GM12878 (cell line): Measurements from ENCODE around the gene CCBE1. TPM values are rescaled to one million over a fixed set of nuclear protein-coding genes. Genes with fewer than 3 reads are reported as not detected.

Experiments used
- ATAC-seq: fragments of 200-7000 bp; cut with Tn5 transposase; 3 replicates; pipeline ENCODE4 v1.9.1; 2020; ENCODE audit warnings: mild to moderate bottlenecking, moderate library complexity
- BruUV-seq: library from RNA; stranded (reverse); fragments of 400-500 nt; replicated peaks from 2 replicates; lab custom pipeline; 2021; lab: Mats Ljungman, UMichigan
- CTCF ChIA-PET: fragments of 300-600 bp; sonication (Branson Sonifier 250); formaldehyde crosslinking; extraction: SDS; loops from one replicate; lab custom pipeline; 2021; ENCODE audit warnings: inconsistent platforms; lab: Yijun Ruan, JAX
- POLR2A ChIA-PET: fragments of 350-600 bp; formaldehyde crosslinking; extraction: SDS; loops from one replicate; lab custom pipeline; 2021; ENCODE audit warnings: inconsistent platforms; lab: Charles Lee
- RAD21 ChIA-PET: fragments of 300-600 bp; sonication (Branson Sonifier 250); formaldehyde crosslinking; loops from one replicate; lab custom pipeline; 2023; ENCODE audit warnings: antibody characterized with exemption; ENCODE audit not compliant: unreplicated experiment; lab: Charles Lee
- SMC1A ChIA-PET: fragments of 300-600 bp; sonication (Branson Sonifier 250); formaldehyde crosslinking; loops from one replicate; lab custom pipeline; 2023; ENCODE audit not compliant: unreplicated experiment, uncharacterized antibody; lab: Charles Lee
- DNase-seq: peaks from one replicate; pipeline ENCODE4 v3.0.0-alpha.2; 2011; ENCODE audit warnings: low read depth, low spot score
- FAIRE-seq: peaks from 3 replicates; lab custom pipeline; 2011; peaks lifted over from hg19 to GRCh38; lab: Jason Lieb, UNC
- H2AFZ ChIP-seq: 2 replicates; pipeline ENCODE4 v1.6.0; 2011; ENCODE audit warnings: low read depth, low read length, control low read depth; ENCODE audit not compliant: control insufficient read depth
- H3K27ac ChIP-seq: 2 replicates; pipeline ENCODE4 v1.5.1; 2011; ENCODE audit warnings: control low read depth; ENCODE audit not compliant: control insufficient read depth, insufficient read depth
- H3K27me3 ChIP-seq, 2 experiments: replicated peaks in 1 of 2; 2 replicates each; pipeline versions ENCODE4 v1.6.0 to v1.6.1; 2011; ENCODE audit warnings: low read length in 1 of 2; ENCODE audit not compliant: control insufficient read depth in 2 of 2, insufficient read depth in 2 of 2
- H3K36me3 ChIP-seq, 2 experiments: 2 replicates each; pipeline ENCODE4 v1.5.1; 2011; ENCODE audit warnings: low read length in 1 of 2; ENCODE audit not compliant: control insufficient read depth in 2 of 2, insufficient read depth in 2 of 2
- H3K4me1 ChIP-seq: 2 replicates; pipeline ENCODE4 v1.6.1; 2011; ENCODE audit warnings: mild to moderate bottlenecking, low read length, moderate library complexity, mixed read lengths; ENCODE audit not compliant: control insufficient read depth, insufficient read depth
- H3K4me2 ChIP-seq: 2 replicates; pipeline ENCODE4 v1.6.0; 2011; ENCODE audit warnings: control low read depth; ENCODE audit not compliant: control insufficient read depth, insufficient read depth
- H3K4me3 ChIP-seq: fragments of 200-600 bp; sonication (generic); 2 replicates; pipeline ENCODE4 v1.5.1; 2016
- H3K79me2 ChIP-seq: 2 replicates; pipeline ENCODE4 v1.6.0; 2011; ENCODE audit warnings: low read length; ENCODE audit not compliant: control insufficient read depth, insufficient read depth
- H3K9ac ChIP-seq: 2 replicates; pipeline ENCODE4 v1.8.0; 2011; ENCODE audit warnings: low read length, control low read depth, mixed read lengths; ENCODE audit not compliant: control insufficient read depth, insufficient read depth
- H3K9me3 ChIP-seq: replicated peaks from 3 replicates; pipeline ENCODE4 v1.5.1; 2011; ENCODE audit warnings: mild to moderate bottlenecking, low read length; ENCODE audit not compliant: control insufficient read depth, insufficient read depth
- H4K20me1 ChIP-seq: 2 replicates; pipeline ENCODE4 v1.6.0; 2011; ENCODE audit not compliant: control insufficient read depth, insufficient read depth
- BCL11A ChIP-seq: IDR thresholded peaks from 2 replicates; pipeline ENCODE4 v1.6.1; 2011; ENCODE audit warnings: low read depth, low read length
- CTCF ChIP-seq, 3 experiments: IDR thresholded peaks in 2 of 3; conservative IDR thresholded peaks in 1 of 3; 2 replicates each; pipeline ENCODE4 v1.5.1; 2011; ENCODE audit warnings: low read depth in 3 of 3, low read length in 3 of 3, mild to moderate bottlenecking in 3 of 3, control low read depth in 2 of 3, moderate library complexity in 2 of 3, inconsistent platforms in 1 of 3, mixed read lengths in 1 of 3; ENCODE audit not compliant: control insufficient read depth in 2 of 3, insufficient read depth in 1 of 3; ENCODE audit errors: extremely low read depth in 1 of 3
- TARDBP ChIP-seq: IDR thresholded peaks from 2 replicates; pipeline ENCODE4 v1.6.1; 2016; ENCODE audit warnings: borderline replicate concordance
- WGBS: methylation state at CpG from one replicate; pipeline ENCODE4 v1.1.6; 2016; ENCODE audit warnings: low lambda C conversion rate; ENCODE audit not compliant: insufficient replicate concordance, insufficient coverage; ENCODE audit errors: missing lambda C conversion rate; 5-methylcytosine and 5-hydroxymethylcytosine counted together
- in situ Hi-C: fragments of 300-500 bp; cut with MboI; formaldehyde crosslinking; loops from 9 replicates; pipeline ENCODE4 v1.14.3; 2018; ENCODE audit warnings: mixed read lengths
- intact Hi-C: fragments of 100-400 bp; cut with micrococcal nuclease; formaldehyde crosslinking; loops from one replicate; pipeline ENCODE4 v1.14.2; 2022; ENCODE audit not compliant: unreplicated experiment
- polyA plus RNA-seq, 11 experiments: library from polyadenylated mRNA; depleted of rRNA in 4 of 11; unstranded in 6 of 11; stranded (reverse) in 5 of 11; fragments of >200 nt; fragmentation: Nextera tagmentation in 4 of 11; fragmentation: Illumina TruSeq in 1 of 11; extraction: Ambion mirVana in 4 of 11; extraction: Trizol in 1 of 11; gene quantifications; 1 replicate in 1 of 11; 2 replicates in 10 of 11; pipeline versions ENCODE4 v1.2.1 to v1.2.3, GENCODE V29; 2011 to 2016; ENCODE audit warnings: inconsistent platforms in 2 of 11, missing spikeins in 2 of 11, low read depth in 1 of 11
- total RNA-seq, 4 experiments: library from RNA; depleted of rRNA in 3 of 4; stranded (reverse); fragments of >200 nt in 3 of 4; fragmentation: Illumina TruSeq in 1 of 4; extraction: Trizol in 1 of 4; gene quantifications; 2 replicates each; pipeline versions ENCODE4 v1.2.1 to v1.2.3, GENCODE V29; 2013 to 2021

Gene CCBE1
- total and polyA plus RNA-seq, 10 of the 15 experiments (the other 5 are each of a cell fraction or from before 2014, with no cell fraction given): 0.03 to 0.49 (median 0.04) TPM; not detected in 7

GRCh38 chr18:59631583-59632181 is 65.5 kb downstream of the CCBE1 start (continued):
- no peak for TF ChIP-seq BCL11A
- peak; percentile 53 to 65 (median 61) for TF ChIP-seq CTCF (IDR thresholded peaks at IDR 0.05 in 2 of 3, conservative IDR thresholded peaks at IDR 0.05 in 1 of 3; ENCODE audit: control insufficient read depth in 2 of 3, extremely low read depth in 1 of 3, insufficient read depth in 1 of 3, low read depth in 3 of 3, low read length in 3 of 3)

GRCh38 chr18:59629894-59630293 is 67.3 kb downstream of the CCBE1 start:
- POLR2A ChIA-PET: no interaction called here

More at GRCh38 chr18:59629894-59630293, 67.3 kb downstream of the CCBE1 start:
- TF ChIP-seq TARDBP: no peak
- ChIA-PET CTCF (interaction anchor here (0.6 to 7.2 kb wide), 3 partner anchors 171 to 311 kb away, joined by 4 to 111 read pairs (median 16); no protein-coding TSS in a partner anchor), RAD21 (interaction anchor here (2.0 to 2.3 kb wide), 2 partner anchors 193 to 194 kb away, joined by 4 to 32 read pairs; no protein-coding TSS in a partner anchor), SMC1A (interaction anchor here (3.3 kb wide), 1 partner anchor 193 kb away, joined by 35 read pairs; no protein-coding TSS in a partner anchor)
- no peak overlapping the region for H3K9ac ChIP-seq
- no peak for FAIRE-seq
- no peak overlapping the region for H2AFZ ChIP-seq
- WGBS: 12% methylated on average over 6 of the region's 6 CpGs
- DNase-seq: no peak
- intact Hi-C loops: loop anchor here (2.0 to 5.0 kb wide), 2 partner anchors 193 to 917 kb away; no protein-coding TSS in a partner anchor
- in situ Hi-C loops: no loop called here
- no peaks in the 10 kb centered on the region for H3K79me2 ChIP-seq
- no peaks in the 10 kb centered on the region; a peak in 3 of 4 replicates for H3K27me3 ChIP-seq
- H4K20me1 ChIP-seq: no peaks in the 10 kb centered on the region
- no peak overlapping the region for H3K4me3 ChIP-seq
- no peaks in the 10 kb centered on the region for H3K4me1 ChIP-seq
- BruUV-seq: no TSS peak
- H3K27ac ChIP-seq: no peak overlapping the region
- H3K4me2 ChIP-seq: no peak overlapping the region
- H3K9me3 ChIP-seq: no peaks in the 10 kb centered on the region
- no peak for ATAC-seq
- no peaks in the 10 kb centered on the region for H3K36me3 ChIP-seq
